Neutrophil (primary cell): Measurements from ENCODE around the gene MOCS2.

Experiments
- H3K27ac ChIP-seq: fragments of 200-600 bp; sonication (generic); 2 replicates; pipeline ENCODE4 v1.5.1; 2016; ENCODE audit warnings: mild to moderate bottlenecking, moderate library complexity
- H3K27me3 ChIP-seq: fragments of 200-600 bp; sonication (generic); 2 replicates; pipeline ENCODE4 v1.6.0; 2016; ENCODE audit warnings: mild to moderate bottlenecking
- H3K36me3 ChIP-seq: fragments of 200-600 bp; sonication (generic); 2 replicates; pipeline ENCODE4 v1.5.1; 2017
- H3K4me1 ChIP-seq, 2 experiments: fragments of 200-600 bp in 1 of 2; sonication (generic) in 1 of 2; 1 replicate in 1 of 2; 2 replicates in 1 of 2; pipeline versions ENCODE4 v1.5.1 to v1.6.1; 2013 to 2016; ENCODE audit warnings: low read depth in 1 of 2, low read length in 1 of 2, mild to moderate bottlenecking in 1 of 2, moderate library complexity in 1 of 2; ENCODE audit not compliant: control insufficient read depth in 1 of 2, insufficient read depth in 1 of 2
- H3K4me3 ChIP-seq, 2 experiments: fragments of 200-600 bp in 1 of 2; sonication (generic) in 1 of 2; 1 replicate in 1 of 2; 2 replicates in 1 of 2; pipeline ENCODE4 v1.5.1; 2013 to 2016; ENCODE audit warnings: low read depth in 1 of 2, low read length in 1 of 2, mild to moderate bottlenecking in 1 of 2, moderate library complexity in 1 of 2
- H3K9me3 ChIP-seq: fragments of 200-600 bp; sonication (generic); 2 replicates; pipeline ENCODE4 v1.5.1; 2016
- TF ChIP-seq, protein P1 (sequence below): fragments of 200-600 bp; sonication (generic); IDR thresholded peaks from 2 replicates; pipeline ENCODE4 v1.5.1; 2016; ENCODE audit warnings: antibody characterized with exemption

MOCS2 gene

DNA sequence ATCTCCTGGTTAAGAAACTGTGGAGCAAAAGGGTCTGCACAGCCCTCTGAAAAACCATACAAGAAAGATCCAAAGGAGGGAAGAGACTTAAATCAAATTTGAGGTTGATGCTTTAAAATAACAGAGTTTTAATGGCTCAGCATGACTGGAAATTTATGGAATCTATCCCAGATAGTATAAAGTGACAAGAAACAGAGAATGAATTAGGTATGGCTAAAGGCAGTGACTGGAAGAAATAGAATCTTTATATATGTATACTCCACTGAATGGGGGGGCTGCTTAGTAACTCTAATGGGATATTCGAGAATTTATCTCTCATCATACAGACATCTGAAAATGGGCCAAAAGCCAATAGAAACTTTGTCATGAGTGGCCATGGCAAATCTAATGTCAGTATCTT is 17.6 kb upstream of the MOCS2 start:
- H3K4me1 ChIP-seq, result no peaks in the 10 kb centered on the region
- H3K27ac ChIP-seq, result no peak overlapping the region
- no peaks in the 10 kb centered on the region for H3K9me3 ChIP-seq
- TF ChIP-seq, protein P1, sequence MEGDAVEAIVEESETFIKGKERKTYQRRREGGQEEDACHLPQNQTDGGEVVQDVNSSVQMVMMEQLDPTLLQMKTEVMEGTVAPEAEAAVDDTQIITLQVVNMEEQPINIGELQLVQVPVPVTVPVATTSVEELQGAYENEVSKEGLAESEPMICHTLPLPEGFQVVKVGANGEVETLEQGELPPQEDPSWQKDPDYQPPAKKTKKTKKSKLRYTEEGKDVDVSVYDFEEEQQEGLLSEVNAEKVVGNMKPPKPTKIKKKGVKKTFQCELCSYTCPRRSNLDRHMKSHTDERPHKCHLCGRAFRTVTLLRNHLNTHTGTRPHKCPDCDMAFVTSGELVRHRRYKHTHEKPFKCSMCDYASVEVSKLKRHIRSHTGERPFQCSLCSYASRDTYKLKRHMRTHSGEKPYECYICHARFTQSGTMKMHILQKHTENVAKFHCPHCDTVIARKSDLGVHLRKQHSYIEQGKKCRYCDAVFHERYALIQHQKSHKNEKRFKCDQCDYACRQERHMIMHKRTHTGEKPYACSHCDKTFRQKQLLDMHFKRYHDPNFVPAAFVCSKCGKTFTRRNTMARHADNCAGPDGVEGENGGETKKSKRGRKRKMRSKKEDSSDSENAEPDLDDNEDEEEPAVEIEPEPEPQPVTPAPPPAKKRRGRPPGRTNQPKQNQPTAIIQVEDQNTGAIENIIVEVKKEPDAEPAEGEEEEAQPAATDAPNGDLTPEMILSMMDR, result no peak
- no peak overlapping the region for H3K4me3 ChIP-seq
- H3K36me3 ChIP-seq, result no peaks in the 10 kb centered on the region
- peaks cover 5% of the 10 kb centered on the region for H3K27me3 ChIP-seq

DNA sequence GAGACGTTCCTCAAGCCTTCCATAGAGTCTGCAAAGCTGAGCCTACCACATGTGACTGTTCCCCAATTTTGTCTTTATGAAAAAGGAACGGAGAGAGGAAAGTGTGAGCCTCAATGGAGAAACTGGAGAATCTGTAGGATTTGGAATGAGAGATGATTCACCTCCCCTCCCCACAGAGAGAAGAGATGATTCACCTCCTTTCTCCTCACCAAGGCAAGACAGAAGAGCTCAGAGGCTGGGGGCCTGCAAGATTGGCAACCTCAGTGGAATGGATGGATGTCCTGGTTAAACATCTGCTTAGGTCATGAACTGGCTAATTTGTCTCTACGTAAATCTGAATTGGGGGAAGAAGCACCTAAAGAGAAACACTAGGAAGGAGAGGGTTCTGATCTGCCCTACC is 17.0 kb upstream of the MOCS2 start:
- Histone ChIP-seq H3K4me3 (no peak overlapping the region), H3K27me3 (peaks cover 5% of the 10 kb centered on the region), H3K4me1 (no peaks in the 10 kb centered on the region), H3K36me3 (no peaks in the 10 kb centered on the region), H3K27ac (no peak overlapping the region), H3K9me3 (no peaks in the 10 kb centered on the region)
- TF ChIP-seq, protein P1, result no peak

DNA sequence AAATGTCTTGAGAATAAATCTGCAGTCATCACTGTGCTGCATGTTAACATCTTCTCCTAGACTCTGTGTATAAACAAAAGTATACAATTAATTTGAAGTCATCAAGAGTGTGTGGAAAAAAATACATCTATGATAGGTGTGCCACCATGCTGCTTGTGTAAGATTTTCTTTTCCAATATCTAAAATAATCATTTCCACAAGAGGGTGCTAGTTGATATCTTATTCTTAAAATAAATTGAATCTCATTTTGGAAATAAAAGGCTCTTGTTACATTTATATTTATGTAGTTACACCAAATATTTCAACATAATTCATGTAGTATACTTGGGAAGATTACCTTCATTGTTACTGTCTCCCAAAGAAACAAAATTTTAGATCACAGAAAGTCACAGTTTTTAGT is 14.1 kb upstream of the MOCS2 start:
- H3K9me3 ChIP-seq, result no peaks in the 10 kb centered on the region
- no peak overlapping the region for H3K27ac ChIP-seq
- peaks cover 5% of the 10 kb centered on the region for H3K27me3 ChIP-seq
- no peak overlapping the region for H3K4me3 ChIP-seq
- H3K36me3 ChIP-seq, result no peaks in the 10 kb centered on the region
- H3K4me1 ChIP-seq, result no peaks in the 10 kb centered on the region
- TF ChIP-seq, protein P1, result no peak

DNA sequence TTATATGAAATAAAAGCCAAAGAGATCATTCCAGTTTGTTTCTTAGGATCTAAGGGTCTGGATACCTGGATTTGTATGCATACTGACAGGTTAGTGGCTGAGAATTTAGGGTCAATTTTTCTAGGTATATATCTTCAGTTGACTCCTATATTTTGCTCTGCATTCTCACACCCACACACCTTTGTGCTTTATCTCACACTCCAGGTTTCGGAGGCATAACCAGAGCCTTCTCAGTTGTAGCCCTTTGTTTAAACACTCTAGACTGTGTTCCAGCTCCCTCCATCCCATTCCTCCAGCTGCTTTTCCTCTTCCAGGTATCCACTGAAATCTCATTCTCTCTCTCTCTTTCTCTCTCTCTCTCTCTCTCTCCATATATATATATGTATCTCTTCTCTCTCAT is 10.6 kb upstream of the MOCS2 start:
- Histone ChIP-seq H3K27me3 (peaks cover 5% of the 10 kb centered on the region), H3K4me3 (no peak overlapping the region), H3K27ac (no peak overlapping the region), H3K36me3 (no peaks in the 10 kb centered on the region), H3K9me3 (no peaks in the 10 kb centered on the region), H3K4me1 (no peaks in the 10 kb centered on the region)
- TF ChIP-seq, protein P1, result no peak

DNA sequence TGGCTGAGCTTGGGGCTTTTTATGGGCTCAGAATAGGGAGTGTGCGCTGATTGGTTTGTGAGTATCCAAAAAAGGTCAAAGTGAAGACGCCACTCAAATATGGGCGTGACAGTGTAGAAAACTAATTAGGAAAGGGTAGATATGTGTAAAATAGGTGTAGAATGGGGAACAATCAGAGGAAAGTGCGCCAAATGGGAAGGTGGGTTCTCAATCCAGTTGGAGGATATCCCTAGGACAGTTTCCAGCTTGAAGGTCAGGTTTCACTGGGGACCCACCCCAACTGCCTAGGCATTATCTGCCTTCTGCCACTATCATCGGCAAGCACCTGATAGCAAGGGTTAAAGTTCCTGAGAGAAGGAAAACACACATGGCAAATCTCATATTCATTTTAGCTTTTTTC is 9.3 kb upstream of the MOCS2 start:
- Histone ChIP-seq H3K36me3 (no peaks in the 10 kb centered on the region), H3K4me1 (no peaks in the 10 kb centered on the region), H3K9me3 (no peaks in the 10 kb centered on the region), H3K27ac (no peak overlapping the region), H3K4me3 (no peak overlapping the region), H3K27me3 (peaks cover 5% of the 10 kb centered on the region)
- TF ChIP-seq, protein P1, result no peak

DNA sequence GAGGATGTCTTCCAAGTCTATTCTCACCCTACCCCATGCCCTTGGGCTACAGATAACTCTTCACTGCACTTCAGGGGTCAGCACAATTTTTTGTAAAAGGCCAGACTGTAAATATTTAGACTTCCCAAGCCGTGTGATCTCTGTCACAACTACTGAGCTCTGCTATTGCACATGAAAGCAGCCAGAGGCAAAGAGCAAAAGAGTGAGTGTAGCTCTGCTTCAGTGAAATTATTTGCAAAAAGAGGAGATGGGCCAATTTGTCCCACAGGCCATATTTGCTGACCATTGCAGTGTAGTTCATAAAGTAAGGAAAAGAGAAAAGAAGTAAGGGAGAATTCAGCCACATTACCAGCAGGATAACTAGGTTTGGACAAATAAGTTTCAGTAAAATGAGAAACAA is 7.0 kb upstream of the MOCS2 start:
- no peak overlapping the region for H3K27ac ChIP-seq
- no peaks in the 10 kb centered on the region for H3K36me3 ChIP-seq
- no peaks in the 10 kb centered on the region for H3K27me3 ChIP-seq
- no peak overlapping the region for H3K4me3 ChIP-seq
- no peaks in the 10 kb centered on the region for H3K4me1 ChIP-seq
- TF ChIP-seq, protein P1, result no peak
- no peaks in the 10 kb centered on the region for H3K9me3 ChIP-seq
